ENCODE results near the gene FAM50B.

The FAM50B gene

DNA sequence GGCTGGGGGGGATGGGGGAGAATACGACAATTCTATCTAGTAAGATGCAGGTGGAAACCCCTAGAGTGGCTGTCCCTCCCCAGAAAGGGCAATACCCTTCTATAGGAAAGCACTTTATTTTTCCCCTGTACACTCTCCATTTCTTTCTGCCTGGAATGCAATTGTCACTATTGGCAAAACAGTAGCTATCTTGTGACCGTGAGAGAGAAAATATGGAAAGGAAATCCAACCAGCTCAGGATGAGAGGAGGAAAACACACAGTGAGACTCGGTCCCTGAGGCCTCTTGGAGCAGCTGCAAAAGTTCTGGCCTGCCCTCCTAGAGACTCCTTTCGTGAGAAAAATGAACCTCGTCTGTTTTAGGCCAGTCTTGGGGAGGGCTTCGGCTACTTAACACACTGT, 43.4 kb downstream of the FAM50B start:
- POLR2A ChIA-PET = interaction anchor here (1.2 kb wide), 1 partner anchor 21 kb away, joined by 3 read pairs; no protein-coding TSS in a partner anchor

DNA sequence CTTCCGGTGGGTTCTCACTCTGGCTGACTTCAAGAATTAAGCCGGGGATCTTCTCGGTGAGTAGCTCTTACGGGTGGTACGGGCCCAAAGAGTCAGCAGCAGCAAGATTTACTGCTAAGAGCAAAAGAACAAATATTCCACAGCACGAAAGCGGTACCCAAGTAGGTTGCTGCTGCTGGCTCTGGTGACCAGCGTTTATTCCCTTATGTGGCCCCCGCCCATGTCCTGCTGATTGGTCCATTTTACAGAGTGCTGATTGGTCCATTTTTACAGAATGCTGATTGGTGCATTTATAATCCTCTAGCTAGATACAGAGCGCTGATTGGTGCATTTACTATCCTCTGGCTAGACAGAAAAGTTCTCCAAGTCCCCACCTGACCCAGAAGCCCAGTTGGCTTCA, 44.3 kb downstream of the FAM50B start:
- DNase-seq (ENCODE audit: low read depth, low spot score) = no peak
- no peak overlapping the region for H3K4me3 ChIP-seq (ENCODE audit: low read depth, low read length)
- ChIA-PET POLR2A (no interaction called here), CTCF (interaction anchor here (1.2 to 6.2 kb wide), 7 partner anchors 44 to 152 kb away, joined by 4 to 22 read pairs (median 9); partner anchors contain the start of gene FAM50B)
- TF ChIP-seq, protein P1, sequence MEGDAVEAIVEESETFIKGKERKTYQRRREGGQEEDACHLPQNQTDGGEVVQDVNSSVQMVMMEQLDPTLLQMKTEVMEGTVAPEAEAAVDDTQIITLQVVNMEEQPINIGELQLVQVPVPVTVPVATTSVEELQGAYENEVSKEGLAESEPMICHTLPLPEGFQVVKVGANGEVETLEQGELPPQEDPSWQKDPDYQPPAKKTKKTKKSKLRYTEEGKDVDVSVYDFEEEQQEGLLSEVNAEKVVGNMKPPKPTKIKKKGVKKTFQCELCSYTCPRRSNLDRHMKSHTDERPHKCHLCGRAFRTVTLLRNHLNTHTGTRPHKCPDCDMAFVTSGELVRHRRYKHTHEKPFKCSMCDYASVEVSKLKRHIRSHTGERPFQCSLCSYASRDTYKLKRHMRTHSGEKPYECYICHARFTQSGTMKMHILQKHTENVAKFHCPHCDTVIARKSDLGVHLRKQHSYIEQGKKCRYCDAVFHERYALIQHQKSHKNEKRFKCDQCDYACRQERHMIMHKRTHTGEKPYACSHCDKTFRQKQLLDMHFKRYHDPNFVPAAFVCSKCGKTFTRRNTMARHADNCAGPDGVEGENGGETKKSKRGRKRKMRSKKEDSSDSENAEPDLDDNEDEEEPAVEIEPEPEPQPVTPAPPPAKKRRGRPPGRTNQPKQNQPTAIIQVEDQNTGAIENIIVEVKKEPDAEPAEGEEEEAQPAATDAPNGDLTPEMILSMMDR (IDR thresholded peaks at IDR 0.05; ENCODE audit: insufficient read depth, low read length, missing control alignments) = no peak

More for the DNA sequence above, 43.4 kb downstream of the FAM50B start:
- CTCF ChIA-PET = interaction anchor here (1.2 to 6.2 kb wide), 7 partner anchors 43 to 151 kb away, joined by 4 to 22 read pairs (median 9); partner anchors contain the start of gene FAM50B
- TF ChIP-seq, protein P1 (IDR thresholded peaks at IDR 0.05; ENCODE audit: insufficient read depth, low read length, missing control alignments) = no peak
- H3K4me3 ChIP-seq (ENCODE audit: low read depth, low read length) = no peak overlapping the region
- DNase-seq (ENCODE audit: low read depth, low spot score) = no peak

DNA sequence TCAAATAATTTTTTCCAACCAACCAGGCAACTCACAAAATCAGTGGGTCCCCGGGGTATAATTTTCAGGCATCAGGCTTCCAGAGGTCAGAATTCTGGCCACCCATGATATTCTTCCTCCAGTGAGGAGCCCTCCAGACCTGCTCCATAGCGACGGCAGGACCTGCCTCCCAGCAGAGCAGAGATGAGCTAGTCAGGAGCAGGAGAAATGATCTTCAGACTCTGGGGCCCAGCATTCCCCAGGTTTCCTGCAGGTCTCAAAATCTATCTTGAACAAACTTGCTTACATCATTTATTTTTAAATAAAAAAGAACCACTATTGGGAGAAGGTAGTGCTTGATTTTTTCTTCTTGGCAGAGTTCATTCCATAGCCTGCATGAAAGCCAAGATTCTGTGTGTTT, 44.7 kb downstream of the FAM50B start:
- no peak for DNase-seq (ENCODE audit: low read depth, low spot score)
- CTCF ChIA-PET = interaction anchor here (2.0 to 6.2 kb wide), 6 partner anchors 44 to 152 kb away, joined by 5 to 22 read pairs (median 10); partner anchors contain the start of gene FAM50B
- TF ChIP-seq, protein P1 (IDR thresholded peaks at IDR 0.05; ENCODE audit: insufficient read depth, low read length, missing control alignments) = no peak
- H3K4me3 ChIP-seq (ENCODE audit: low read depth, low read length) = no peak overlapping the region
- POLR2A ChIA-PET = no interaction called here

DNA sequence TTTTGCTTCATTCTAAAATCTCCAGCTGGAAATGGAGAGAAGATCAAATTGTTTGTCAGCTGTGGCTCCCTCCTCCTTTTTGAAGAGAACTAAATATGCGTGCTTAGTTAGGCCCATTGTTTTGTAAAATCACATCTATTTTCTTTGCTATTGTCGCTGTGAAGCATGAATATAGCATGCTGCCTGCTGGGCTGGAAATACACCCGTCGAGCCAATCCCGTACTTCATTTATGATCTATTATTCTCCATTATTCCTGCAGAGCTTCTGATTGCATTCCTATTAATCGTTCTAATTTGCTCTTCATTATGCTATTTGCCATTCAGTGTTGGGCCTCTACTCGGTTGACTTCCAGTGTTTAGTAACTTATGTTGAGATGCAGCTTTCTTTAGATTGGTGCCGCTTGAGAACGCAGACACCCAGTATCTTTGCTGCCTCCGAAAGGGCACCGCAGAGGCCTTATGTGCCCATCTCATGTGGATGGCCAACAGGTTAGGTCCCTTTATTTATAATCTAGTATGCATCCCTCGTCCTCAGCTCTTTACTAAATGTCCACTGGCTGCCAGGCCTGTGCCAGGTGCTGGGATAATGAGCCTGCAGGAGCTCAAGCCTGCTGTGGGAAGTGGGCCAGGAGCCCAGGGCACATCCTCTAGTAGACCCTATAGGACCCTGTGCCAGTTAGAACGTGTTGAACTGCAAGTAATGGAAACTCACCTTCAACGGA, 45.6 kb downstream of the FAM50B start:
- H3K4me3 ChIP-seq (ENCODE audit: low read depth, low read length) = no peak overlapping the region
- no peak for DNase-seq (ENCODE audit: low read depth, low spot score)
- TF ChIP-seq, protein P1 (IDR thresholded peaks at IDR 0.05; ENCODE audit: insufficient read depth, low read length, missing control alignments) = no peak
- POLR2A ChIA-PET = no interaction called here
- CTCF ChIA-PET = interaction anchor here (1.5 to 6.2 kb wide), 8 partner anchors 7 to 153 kb away, joined by 5 to 22 read pairs (median 10); partner anchors contain the start of gene FAM50B

DNA sequence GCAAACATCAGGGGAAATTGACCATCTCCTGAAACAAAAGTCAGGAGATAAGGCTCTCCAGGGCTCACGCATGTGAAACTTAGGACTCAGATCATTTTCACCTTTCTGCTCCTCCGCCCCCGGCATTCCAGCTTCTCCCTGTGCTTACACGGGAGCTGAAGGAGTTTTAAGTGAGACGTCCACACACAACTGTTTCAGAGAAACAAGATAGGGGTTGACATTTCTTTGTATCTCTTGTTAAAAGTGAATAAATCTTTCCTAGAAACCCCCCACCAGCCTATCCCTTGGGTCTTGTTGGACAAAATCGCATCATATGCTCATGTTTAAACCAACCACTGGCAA, 46.1 kb downstream of the FAM50B start:
- DNase-seq (ENCODE audit: low read depth, low spot score) = no peak
- ChIA-PET POLR2A (no interaction called here), CTCF (interaction anchor here (1.5 to 6.2 kb wide), 6 partner anchors 8 to 153 kb away, joined by 5 to 22 read pairs (median 11); partner anchors contain the start of gene FAM50B)
- no peak overlapping the region for H3K4me3 ChIP-seq (ENCODE audit: low read depth, low read length)
- TF ChIP-seq, protein P1 (IDR thresholded peaks at IDR 0.05; ENCODE audit: insufficient read depth, low read length, missing control alignments) = no peak

DNA sequence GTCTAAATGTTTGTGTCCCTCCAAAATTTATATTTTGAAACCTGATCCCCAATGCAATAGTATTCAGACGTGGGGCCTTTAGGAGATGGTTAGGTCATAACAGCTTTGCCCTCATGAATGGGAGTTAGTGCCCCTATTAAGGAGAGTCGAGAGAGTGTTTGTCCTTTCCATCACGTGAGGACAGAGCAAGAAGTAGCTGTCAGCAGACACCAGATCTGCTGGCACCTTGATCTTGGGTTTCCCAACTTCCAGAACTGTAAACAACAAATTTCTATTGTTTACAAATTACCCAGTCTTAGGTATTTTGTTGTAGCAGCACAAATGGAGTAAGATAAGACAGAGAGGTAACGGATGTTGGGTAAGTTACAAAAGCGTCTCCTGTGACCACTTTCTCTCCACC, 46.6 kb downstream of the FAM50B start:
- no peak for DNase-seq (ENCODE audit: low read depth, low spot score)
- no peak overlapping the region for H3K4me3 ChIP-seq (ENCODE audit: low read depth, low read length)
- TF ChIP-seq, protein P1 (IDR thresholded peaks at IDR 0.05; ENCODE audit: insufficient read depth, low read length, missing control alignments) = no peak
- ChIA-PET POLR2A (no interaction called here), CTCF (interaction anchor here (0.9 to 6.2 kb wide), 7 partner anchors 8 to 153 kb away, joined by 4 to 22 read pairs (median 8); partner anchors contain the start of gene FAM50B)
